ENCODE data around the gene TRPM1. TPM values are rescaled to one million over a fixed set of nuclear protein-coding genes. Genes with fewer than 3 reads are reported as not detected.

TRPM1 gene
- total RNA-seq, 2 experiments from 2014 or later: 0.06 TPM; not detected in 1

GRCh38 chr15:31067890-31068603 lies 33.5 kb downstream of the TRPM1 start:
- no peaks in the 10 kb centered on the region for H3K36me3 Mint-ChIP-seq
- H3K27ac Mint-ChIP-seq: no peak overlapping the region
- no peak overlapping the region for H3K4me3 Mint-ChIP-seq
- no peak for ATAC-seq
- DNase-seq: no peak
- no peaks in the 10 kb centered on the region for H3K4me1 Mint-ChIP-seq
- peaks cover 15% of the 10 kb centered on the region for H3K27me3 Mint-ChIP-seq
- CTCF ChIA-PET: no interaction called here
- no peaks in the 10 kb centered on the region for H3K9me3 Mint-ChIP-seq (ENCODE audit: low read depth)

GRCh38 chr15:31065824-31066223 lies 35.7 kb downstream of the TRPM1 start:
- DNase-seq: no peak
- CTCF ChIA-PET: no interaction called here
- H3K9me3 Mint-ChIP-seq (ENCODE audit: low read depth): no peaks in the 10 kb centered on the region
- H3K27ac Mint-ChIP-seq: no peak overlapping the region
- no peak overlapping the region for H3K4me3 Mint-ChIP-seq
- H3K27me3 Mint-ChIP-seq: peaks cover 14% of the 10 kb centered on the region
- ATAC-seq: no peak
- no peaks in the 10 kb centered on the region for H3K4me1 Mint-ChIP-seq
- no peaks in the 10 kb centered on the region for H3K36me3 Mint-ChIP-seq

GRCh38 chr15:31062911-31063310 lies 38.6 kb downstream of the TRPM1 start:
- H3K9me3 Mint-ChIP-seq (ENCODE audit: low read depth): no peaks in the 10 kb centered on the region
- CTCF ChIA-PET: interaction anchor here (0.6 kb wide), 1 partner anchor 134 kb away, joined by 6 read pairs; no protein-coding TSS in a partner anchor
- H3K4me3 Mint-ChIP-seq: no peak overlapping the region
- no peak for DNase-seq
- H3K4me1 Mint-ChIP-seq: no peaks in the 10 kb centered on the region
- peaks cover 23% of the 10 kb centered on the region for H3K27me3 Mint-ChIP-seq
- H3K36me3 Mint-ChIP-seq: no peaks in the 10 kb centered on the region
- no peak overlapping the region for H3K27ac Mint-ChIP-seq
- ATAC-seq: no peak

- no peaks in the 10 kb centered on the region for H3K9me3 Mint-ChIP-seq (ENCODE audit: low read depth)
- no peaks in the 10 kb centered on the region for H3K4me1 Mint-ChIP-seq
- H3K36me3 Mint-ChIP-seq: no peaks in the 10 kb centered on the region
- H3K27me3 Mint-ChIP-seq: peaks cover 27% of the 10 kb centered on the region
- DNase-seq: no peak
- ATAC-seq: no peak
- H3K27ac Mint-ChIP-seq: no peak overlapping the region
- H3K4me3 Mint-ChIP-seq: no peak overlapping the region
- CTCF ChIA-PET: no interaction called here
Measured at GRCh38 chr15:31062310-31062847, 39.1 kb downstream of the TRPM1 start.

GRCh38 chr15:31060429-31061140 lies 40.9 kb downstream of the TRPM1 start:
- Mint-ChIP-seq H3K9me3 (ENCODE audit: low read depth) (no peaks in the 10 kb centered on the region), H3K36me3 (no peaks in the 10 kb centered on the region), H3K27ac (no peak overlapping the region), H3K27me3 (peaks cover 42% of the 10 kb centered on the region), H3K4me1 (no peaks in the 10 kb centered on the region), H3K4me3 (no peak overlapping the region)
- DNase-seq (no peak), ATAC-seq (no peak)
- CTCF ChIA-PET: no interaction called here

GRCh38 chr15:31058236-31058962 lies 43.1 kb downstream of the TRPM1 start:
- H3K4me1 Mint-ChIP-seq: no peaks in the 10 kb centered on the region
- no peaks in the 10 kb centered on the region for H3K9me3 Mint-ChIP-seq (ENCODE audit: low read depth)
- ATAC-seq (no peak), DNase-seq (no peak)
- H3K4me3 Mint-ChIP-seq: no peak overlapping the region
- H3K36me3 Mint-ChIP-seq: no peaks in the 10 kb centered on the region
- CTCF ChIA-PET: no interaction called here
- peaks cover 45% of the 10 kb centered on the region for H3K27me3 Mint-ChIP-seq
- H3K27ac Mint-ChIP-seq: no peak overlapping the region

- Mint-ChIP-seq H3K4me3 (no peak overlapping the region), H3K9me3 (ENCODE audit: low read depth) (no peaks in the 10 kb centered on the region), H3K27me3 (peaks cover 20% of the 10 kb centered on the region), H3K36me3 (no peaks in the 10 kb centered on the region), H3K27ac (no peak overlapping the region), H3K4me1 (peaks cover 5% of the 10 kb centered on the region)
- CTCF ChIA-PET: interaction anchor here (1.2 kb wide), 1 partner anchor 38 kb away, joined by 5 read pairs; no protein-coding TSS in a partner anchor
- ATAC-seq: no peak
- no peak for DNase-seq
Measured at GRCh38 chr15:31051496-31052080, 49.9 kb downstream of the TRPM1 start.

- ATAC-seq (no peak), DNase-seq (no peak)
- CTCF ChIA-PET: interaction anchor here (1.2 kb wide), 1 partner anchor 37 kb away, joined by 5 read pairs; no protein-coding TSS in a partner anchor
- no peak overlapping the region for H3K4me3 Mint-ChIP-seq
- H3K27me3 Mint-ChIP-seq: peaks cover 18% of the 10 kb centered on the region
- H3K9me3 Mint-ChIP-seq (ENCODE audit: low read depth): no peaks in the 10 kb centered on the region
- H3K36me3 Mint-ChIP-seq: no peaks in the 10 kb centered on the region
- peaks cover 5% of the 10 kb centered on the region for H3K4me1 Mint-ChIP-seq
- H3K27ac Mint-ChIP-seq: no peak overlapping the region
Measured at GRCh38 chr15:31050953-31051352, 50.6 kb downstream of the TRPM1 start.

GRCh38 chr15:31049682-31050615 lies 51.6 kb downstream of the TRPM1 start:
- Mint-ChIP-seq H3K27me3 (peaks cover 11% of the 10 kb centered on the region), H3K9me3 (ENCODE audit: low read depth) (no peaks in the 10 kb centered on the region), H3K4me1 (peaks cover 5% of the 10 kb centered on the region), H3K36me3 (no peaks in the 10 kb centered on the region), H3K27ac (peak overlapping the region; percentile 16), H3K4me3 (no peak overlapping the region)
- ATAC-seq (no peak), DNase-seq (no peak)
- CTCF ChIA-PET: interaction anchor here (1.2 kb wide), 1 partner anchor 36 kb away, joined by 5 read pairs; no protein-coding TSS in a partner anchor

- Mint-ChIP-seq H3K4me3 (no peak overlapping the region), H3K4me1 (peaks cover 5% of the 10 kb centered on the region), H3K36me3 (no peaks in the 10 kb centered on the region), H3K9me3 (ENCODE audit: low read depth) (no peaks in the 10 kb centered on the region), H3K27ac (no peak overlapping the region), H3K27me3 (peaks cover 11% of the 10 kb centered on the region)
- CTCF ChIA-PET: no interaction called here
- no peak for DNase-seq
- no peak for ATAC-seq
Measured at GRCh38 chr15:31049111-31049510, 52.4 kb downstream of the TRPM1 start.

- no peaks in the 10 kb centered on the region for H3K9me3 Mint-ChIP-seq (ENCODE audit: low read depth)
- peaks cover 5% of the 10 kb centered on the region for H3K4me1 Mint-ChIP-seq
- no peak for ATAC-seq
Measured at GRCh38 chr15:31047437-31047836, 54.1 kb downstream of the TRPM1 start.

GRCh38 chr15:31046759-31047359 lies 54.7 kb downstream of the TRPM1 start:
- CTCF ChIA-PET: no interaction called here
- no peak for DNase-seq
- no peaks in the 10 kb centered on the region for H3K36me3 Mint-ChIP-seq
- H3K4me3 Mint-ChIP-seq: no peak overlapping the region
- H3K27me3 Mint-ChIP-seq: peaks cover 13% of the 10 kb centered on the region
- no peak overlapping the region for H3K27ac Mint-ChIP-seq
- H3K4me1 Mint-ChIP-seq: peaks cover 5% of the 10 kb centered on the region
- ATAC-seq: no peak
- no peaks in the 10 kb centered on the region for H3K9me3 Mint-ChIP-seq (ENCODE audit: low read depth)

More at GRCh38 chr15:31047437-31047836, 54.1 kb downstream of the TRPM1 start:
- Mint-ChIP-seq H3K27me3 (peaks cover 13% of the 10 kb centered on the region), H3K27ac (no peak overlapping the region), H3K36me3 (no peaks in the 10 kb centered on the region), H3K4me3 (no peak overlapping the region)
- no peak for DNase-seq
- CTCF ChIA-PET: no interaction called here
